GM12878 (cell line): Measurements from ENCODE around the gene EIF5A. TPM values are rescaled to one million over a fixed set of nuclear protein-coding genes. Genes with fewer than 3 reads are reported as not detected.

Experiments
- ATAC-seq: fragments of 200-7000 bp; cut with Tn5 transposase; 3 replicates; pipeline ENCODE4 v1.9.1; 2020; ENCODE audit warnings: mild to moderate bottlenecking, moderate library complexity
- BruUV-seq: library from RNA; stranded (reverse); fragments of 400-500 nt; replicated peaks from 2 replicates; lab custom pipeline; 2021; lab: Mats Ljungman, UMichigan
- CTCF ChIA-PET: fragments of 300-600 bp; sonication (Branson Sonifier 250); formaldehyde crosslinking; extraction: SDS; loops from one replicate; lab custom pipeline; 2021; ENCODE audit warnings: inconsistent platforms; lab: Yijun Ruan, JAX
- POLR2A ChIA-PET: fragments of 350-600 bp; formaldehyde crosslinking; extraction: SDS; loops from one replicate; lab custom pipeline; 2021; ENCODE audit warnings: inconsistent platforms; lab: Charles Lee
- RAD21 ChIA-PET: fragments of 300-600 bp; sonication (Branson Sonifier 250); formaldehyde crosslinking; loops from one replicate; lab custom pipeline; 2023; ENCODE audit warnings: antibody characterized with exemption; ENCODE audit not compliant: unreplicated experiment; lab: Charles Lee
- SMC1A ChIA-PET: fragments of 300-600 bp; sonication (Branson Sonifier 250); formaldehyde crosslinking; loops from one replicate; lab custom pipeline; 2023; ENCODE audit not compliant: unreplicated experiment, uncharacterized antibody; lab: Charles Lee
- DNase-seq: peaks from one replicate; pipeline ENCODE4 v3.0.0-alpha.2; 2011; ENCODE audit warnings: low read depth, low spot score
- FAIRE-seq: peaks from 3 replicates; lab custom pipeline; 2011; peaks lifted over from hg19 to GRCh38; lab: Jason Lieb, UNC
- H2AFZ ChIP-seq: 2 replicates; pipeline ENCODE4 v1.6.0; 2011; ENCODE audit warnings: low read depth, low read length, control low read depth; ENCODE audit not compliant: control insufficient read depth
- H3K27ac ChIP-seq: 2 replicates; pipeline ENCODE4 v1.5.1; 2011; ENCODE audit warnings: control low read depth; ENCODE audit not compliant: control insufficient read depth, insufficient read depth
- H3K27me3 ChIP-seq, 2 experiments: replicated peaks in 1 of 2; 2 replicates each; pipeline versions ENCODE4 v1.6.0 to v1.6.1; 2011; ENCODE audit warnings: low read length in 1 of 2; ENCODE audit not compliant: control insufficient read depth in 2 of 2, insufficient read depth in 2 of 2
- H3K36me3 ChIP-seq, 2 experiments: 2 replicates each; pipeline ENCODE4 v1.5.1; 2011; ENCODE audit warnings: low read length in 1 of 2; ENCODE audit not compliant: control insufficient read depth in 2 of 2, insufficient read depth in 2 of 2
- H3K4me1 ChIP-seq: 2 replicates; pipeline ENCODE4 v1.6.1; 2011; ENCODE audit warnings: mild to moderate bottlenecking, low read length, moderate library complexity, mixed read lengths; ENCODE audit not compliant: control insufficient read depth, insufficient read depth
- H3K4me2 ChIP-seq: 2 replicates; pipeline ENCODE4 v1.6.0; 2011; ENCODE audit warnings: control low read depth; ENCODE audit not compliant: control insufficient read depth, insufficient read depth
- H3K4me3 ChIP-seq: fragments of 200-600 bp; sonication (generic); 2 replicates; pipeline ENCODE4 v1.5.1; 2016
- H3K79me2 ChIP-seq: 2 replicates; pipeline ENCODE4 v1.6.0; 2011; ENCODE audit warnings: low read length; ENCODE audit not compliant: control insufficient read depth, insufficient read depth
- H3K9ac ChIP-seq: 2 replicates; pipeline ENCODE4 v1.8.0; 2011; ENCODE audit warnings: low read length, control low read depth, mixed read lengths; ENCODE audit not compliant: control insufficient read depth, insufficient read depth
- H3K9me3 ChIP-seq: replicated peaks from 3 replicates; pipeline ENCODE4 v1.5.1; 2011; ENCODE audit warnings: mild to moderate bottlenecking, low read length; ENCODE audit not compliant: control insufficient read depth, insufficient read depth
- H4K20me1 ChIP-seq: 2 replicates; pipeline ENCODE4 v1.6.0; 2011; ENCODE audit not compliant: control insufficient read depth, insufficient read depth
- GATAD2B ChIP-seq: fragments of 450-650 bp; conservative IDR thresholded peaks from 2 replicates; pipeline ENCODE4 v1.6.1; 2017; ENCODE audit warnings: low read depth, mild to moderate bottlenecking, moderate library complexity
- POLR2A ChIP-seq: IDR thresholded peaks from 2 replicates; pipeline ENCODE4 v1.6.1; 2011; ENCODE audit warnings: low read depth, mild to moderate bottlenecking, low read length
- RBBP5 ChIP-seq: fragments of 200-600 bp; sonication (generic); conservative IDR thresholded peaks from 2 replicates; pipeline ENCODE4 v1.6.1; 2016
- SMARCA5 ChIP-seq: fragments of 450-650 bp; IDR thresholded peaks from 2 replicates; pipeline ENCODE4 v1.6.1; 2017; ENCODE audit warnings: mild to moderate bottlenecking
- ZNF622 ChIP-seq: fragments of 450-650 bp; IDR thresholded peaks from 2 replicates; pipeline ENCODE4 v1.6.1; 2017; ENCODE audit warnings: mild to moderate bottlenecking, inconsistent platforms
- WGBS: methylation state at CpG from one replicate; pipeline ENCODE4 v1.1.6; 2016; ENCODE audit warnings: low lambda C conversion rate; ENCODE audit not compliant: insufficient replicate concordance, insufficient coverage; ENCODE audit errors: missing lambda C conversion rate; 5-methylcytosine and 5-hydroxymethylcytosine counted together
- in situ Hi-C: fragments of 300-500 bp; cut with MboI; formaldehyde crosslinking; loops from 9 replicates; pipeline ENCODE4 v1.14.3; 2018; ENCODE audit warnings: mixed read lengths
- intact Hi-C: fragments of 100-400 bp; cut with micrococcal nuclease; formaldehyde crosslinking; loops from one replicate; pipeline ENCODE4 v1.14.2; 2022; ENCODE audit not compliant: unreplicated experiment
- polyA plus RNA-seq, 11 experiments: library from polyadenylated mRNA; depleted of rRNA in 4 of 11; unstranded in 6 of 11; stranded (reverse) in 5 of 11; fragments of >200 nt; fragmentation: Nextera tagmentation in 4 of 11; fragmentation: Illumina TruSeq in 1 of 11; extraction: Ambion mirVana in 4 of 11; extraction: Trizol in 1 of 11; gene quantifications; 1 replicate in 1 of 11; 2 replicates in 10 of 11; pipeline versions ENCODE4 v1.2.1 to v1.2.3, GENCODE V29; 2011 to 2016; ENCODE audit warnings: inconsistent platforms in 2 of 11, missing spikeins in 2 of 11, low read depth in 1 of 11
- total RNA-seq, 4 experiments: library from RNA; depleted of rRNA in 3 of 4; stranded (reverse); fragments of >200 nt in 3 of 4; fragmentation: Illumina TruSeq in 1 of 4; extraction: Trizol in 1 of 4; gene quantifications; 2 replicates each; pipeline versions ENCODE4 v1.2.1 to v1.2.3, GENCODE V29; 2013 to 2021

The EIF5A gene
- total and polyA plus RNA-seq, 10 of the 15 experiments (the other 5 are each of a cell fraction or from before 2014, with no cell fraction given): 26.5 to 1,792 (median 944) TPM

- peaks cover 8% of the 10 kb centered on the region for H3K79me2 ChIP-seq
- ATAC-seq: no peak
- H4K20me1 ChIP-seq: no peaks in the 10 kb centered on the region
- no peak for FAIRE-seq
- no peaks in the 10 kb centered on the region for H3K9me3 ChIP-seq
- TF ChIP-seq GATAD2B: no peak
- TF ChIP-seq POLR2A: 0 out of 2 replicates have a peak, but pooled peaks have one; percentile 24
- in situ Hi-C loops (no loop called here), intact Hi-C loops (no loop called here)
- no peak overlapping the region for H2AFZ ChIP-seq
- ChIA-PET RAD21 (no interaction called here), SMC1A (no interaction called here), CTCF (interaction anchor here (0.8 kb wide), 1 partner anchor 32 kb away, joined by 3 read pairs; no protein-coding TSS in a partner anchor), POLR2A (no interaction called here)
- H3K36me3 ChIP-seq: peaks cover 9 to 36% of the 10 kb centered on the region in 2 experiments
- H3K4me3 ChIP-seq: no peak overlapping the region
- no peaks in the 10 kb centered on the region for H3K27me3 ChIP-seq
- no peak overlapping the region for H3K4me2 ChIP-seq
- H3K27ac ChIP-seq: no peak overlapping the region
- DNase-seq: no peak
- H3K9ac ChIP-seq: no peak overlapping the region
- no TSS peak for BruUV-seq
- peaks cover 3% of the 10 kb centered on the region; the same call in 1 of the 2 replicates for H3K4me1 ChIP-seq
- WGBS: 88% methylated on average over 13 of the region's 13 CpGs
These were observed 10.9 kb downstream of the EIF5A start for GRCh38 chr17:7318121-7318860.

GRCh38 chr17:7321466-7321865 lies 14.0 kb downstream of the EIF5A start:
- SMC1A ChIA-PET: no interaction called here
- ATAC-seq: no peak
- Histone ChIP-seq H3K9me3 (no peaks in the 10 kb centered on the region), H2AFZ (no peak overlapping the region), H3K4me3 (no peak overlapping the region), H3K36me3 (peaks cover 9 to 43% of the 10 kb centered on the region in 2 experiments), H3K79me2 (no peaks in the 10 kb centered on the region), H3K27me3 (no peaks in the 10 kb centered on the region), H3K9ac (no peak overlapping the region), H3K4me1 (no peaks in the 10 kb centered on the region), H3K4me2 (no peak overlapping the region), H4K20me1 (no peaks in the 10 kb centered on the region), H3K27ac (no peak overlapping the region)
- RAD21 ChIA-PET: no interaction called here
- BruUV-seq: TSS peak; percentile 39
- TF ChIP-seq RBBP5 (no peak), SMARCA5 (no peak), ZNF622 (no peak)
- in situ Hi-C loops (no loop called here), intact Hi-C loops (no loop called here)
- DNase-seq: no peak
- WGBS: 92% methylated on average over 15 of the region's 15 CpGs
- CTCF ChIA-PET: interaction anchor here (0.7 to 2.7 kb wide), 7 partner anchors 8 to 41 kb away, joined by 3 to 9 read pairs (median 3); partner anchors contain the start of gene TMEM95
- FAIRE-seq: no peak
- POLR2A ChIA-PET: no interaction called here
